Gastrocnemius medialis (tissue), 4 donors: Measurements from ENCODE around the gene EDN3.

Source experiments
- POLR2A ChIP-seq, 2 donors: fragments of 450-650 bp; IDR thresholded peaks; one replicate each; pipeline ENCODE4 v1.6.1; 2017; ENCODE audit warnings: antibody characterized with exemption in 2 of 2, mild to moderate bottlenecking in 2 of 2, moderate library complexity in 2 of 2
- TF ChIP-seq, protein P1 (sequence below), 5 experiments: fragments of 450-650 bp in 3 of 5; fragments of 200-600 bp in 2 of 5; sonication (generic) in 2 of 5; IDR thresholded peaks in 4 of 5; conservative IDR thresholded peaks in 1 of 5; 1 replicate in 4 of 5; 2 replicates in 1 of 5; pipeline ENCODE4 v1.5.1; 2016 to 2019; ENCODE audit warnings: antibody characterized with exemption in 5 of 5, mild to moderate bottlenecking in 3 of 5, moderate library complexity in 3 of 5

DNA sequence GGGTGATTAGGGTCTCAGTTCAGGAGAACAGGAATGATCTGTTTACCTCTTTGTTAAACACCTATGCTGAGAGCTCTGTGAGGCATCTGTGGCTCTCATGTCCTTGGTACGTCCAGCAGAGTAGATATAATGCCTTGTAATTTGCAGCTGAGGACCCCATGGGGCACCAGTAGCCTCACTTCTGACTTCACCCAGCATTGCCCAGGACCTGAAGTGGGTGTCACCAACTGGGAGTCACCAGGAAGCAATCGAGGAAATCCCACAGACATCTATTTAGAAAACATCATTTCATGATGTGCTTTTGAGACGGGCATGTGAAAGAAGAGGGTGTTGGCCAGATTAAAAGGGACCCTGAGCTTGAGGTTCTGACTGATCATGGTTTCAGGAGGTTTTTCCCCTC is 8.8 kb downstream of the EDN3 start:
- TF ChIP-seq, protein P1, sequence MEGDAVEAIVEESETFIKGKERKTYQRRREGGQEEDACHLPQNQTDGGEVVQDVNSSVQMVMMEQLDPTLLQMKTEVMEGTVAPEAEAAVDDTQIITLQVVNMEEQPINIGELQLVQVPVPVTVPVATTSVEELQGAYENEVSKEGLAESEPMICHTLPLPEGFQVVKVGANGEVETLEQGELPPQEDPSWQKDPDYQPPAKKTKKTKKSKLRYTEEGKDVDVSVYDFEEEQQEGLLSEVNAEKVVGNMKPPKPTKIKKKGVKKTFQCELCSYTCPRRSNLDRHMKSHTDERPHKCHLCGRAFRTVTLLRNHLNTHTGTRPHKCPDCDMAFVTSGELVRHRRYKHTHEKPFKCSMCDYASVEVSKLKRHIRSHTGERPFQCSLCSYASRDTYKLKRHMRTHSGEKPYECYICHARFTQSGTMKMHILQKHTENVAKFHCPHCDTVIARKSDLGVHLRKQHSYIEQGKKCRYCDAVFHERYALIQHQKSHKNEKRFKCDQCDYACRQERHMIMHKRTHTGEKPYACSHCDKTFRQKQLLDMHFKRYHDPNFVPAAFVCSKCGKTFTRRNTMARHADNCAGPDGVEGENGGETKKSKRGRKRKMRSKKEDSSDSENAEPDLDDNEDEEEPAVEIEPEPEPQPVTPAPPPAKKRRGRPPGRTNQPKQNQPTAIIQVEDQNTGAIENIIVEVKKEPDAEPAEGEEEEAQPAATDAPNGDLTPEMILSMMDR (IDR thresholded peaks at IDR 0.05 in 4 of 5, conservative IDR thresholded peaks at IDR 0.05 in 1 of 5), result no peak
- TF ChIP-seq POLR2A (IDR thresholded peaks at IDR 0.05), result no peak
